COLO829 (cell line): ENCODE results near the gene VPS37B.
"Not testable (repeated sequence)": the region's sequence is repeated elsewhere in the genome, so short reads cannot be mapped to it uniquely, and the experiment has no call there.

Experiments
- DNase-seq: peaks from one replicate; pipeline ENCODE4 v3.0.0; 2012; ENCODE audit warnings: low spot score

Gene VPS37B, protein sequence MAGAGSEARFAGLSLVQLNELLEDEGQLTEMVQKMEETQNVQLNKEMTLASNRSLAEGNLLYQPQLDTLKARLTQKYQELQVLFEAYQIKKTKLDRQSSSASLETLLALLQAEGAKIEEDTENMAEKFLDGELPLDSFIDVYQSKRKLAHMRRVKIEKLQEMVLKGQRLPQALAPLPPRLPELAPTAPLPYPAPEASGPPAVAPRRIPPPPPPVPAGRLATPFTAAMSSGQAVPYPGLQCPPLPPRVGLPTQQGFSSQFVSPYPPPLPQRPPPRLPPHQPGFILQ

DNA sequence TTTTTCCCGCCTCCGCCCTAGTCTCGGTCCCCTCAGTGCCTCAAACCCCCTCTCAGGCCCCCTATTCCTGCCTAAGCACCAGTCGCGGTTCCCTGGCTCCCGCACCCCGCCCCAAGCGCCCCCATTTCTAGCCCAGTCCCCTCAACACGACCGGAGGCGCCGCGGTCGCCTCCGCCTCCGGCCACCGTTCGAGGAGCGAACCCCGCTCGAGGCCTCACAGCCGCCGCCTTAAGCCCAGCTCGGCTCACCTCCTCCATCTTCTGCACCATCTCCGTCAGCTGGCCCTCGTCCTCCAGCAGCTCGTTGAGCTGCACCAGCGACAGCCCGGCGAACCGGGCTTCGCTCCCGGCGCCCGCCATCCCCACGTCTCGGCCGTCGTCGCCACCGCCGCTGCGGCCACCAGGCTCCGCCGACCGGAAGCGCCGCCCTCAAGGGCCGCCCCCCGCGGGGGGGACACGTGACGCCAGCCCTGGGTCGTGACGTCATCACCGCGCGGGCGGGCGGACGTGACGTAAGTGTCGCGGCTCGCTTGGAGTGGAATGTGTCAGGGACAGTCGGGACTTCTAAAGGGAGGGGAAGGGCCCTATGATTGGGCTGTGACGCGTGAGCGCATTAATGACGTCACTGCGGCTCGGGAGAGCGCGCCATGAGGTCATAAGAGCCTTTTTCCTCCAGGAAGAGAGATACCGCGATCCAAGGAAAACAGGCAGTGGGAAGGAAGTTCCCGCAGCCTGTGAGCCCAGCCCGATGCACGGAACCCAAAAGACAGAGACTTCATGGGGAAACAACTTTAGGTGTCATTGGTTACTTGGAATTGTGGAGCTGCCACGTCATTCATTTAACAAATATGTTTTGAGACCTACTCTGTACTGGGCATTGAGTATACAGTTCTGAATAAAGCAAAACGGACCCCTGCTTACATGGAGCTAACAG, at the start of gene VPS37B:
Gene VPS37B, minus strand, starts transcription at position 421 of the 933 bp plus-strand sequence. Its CDS starts 62 bp downstream, at position 359.
- no peak for DNase-seq

DNA sequence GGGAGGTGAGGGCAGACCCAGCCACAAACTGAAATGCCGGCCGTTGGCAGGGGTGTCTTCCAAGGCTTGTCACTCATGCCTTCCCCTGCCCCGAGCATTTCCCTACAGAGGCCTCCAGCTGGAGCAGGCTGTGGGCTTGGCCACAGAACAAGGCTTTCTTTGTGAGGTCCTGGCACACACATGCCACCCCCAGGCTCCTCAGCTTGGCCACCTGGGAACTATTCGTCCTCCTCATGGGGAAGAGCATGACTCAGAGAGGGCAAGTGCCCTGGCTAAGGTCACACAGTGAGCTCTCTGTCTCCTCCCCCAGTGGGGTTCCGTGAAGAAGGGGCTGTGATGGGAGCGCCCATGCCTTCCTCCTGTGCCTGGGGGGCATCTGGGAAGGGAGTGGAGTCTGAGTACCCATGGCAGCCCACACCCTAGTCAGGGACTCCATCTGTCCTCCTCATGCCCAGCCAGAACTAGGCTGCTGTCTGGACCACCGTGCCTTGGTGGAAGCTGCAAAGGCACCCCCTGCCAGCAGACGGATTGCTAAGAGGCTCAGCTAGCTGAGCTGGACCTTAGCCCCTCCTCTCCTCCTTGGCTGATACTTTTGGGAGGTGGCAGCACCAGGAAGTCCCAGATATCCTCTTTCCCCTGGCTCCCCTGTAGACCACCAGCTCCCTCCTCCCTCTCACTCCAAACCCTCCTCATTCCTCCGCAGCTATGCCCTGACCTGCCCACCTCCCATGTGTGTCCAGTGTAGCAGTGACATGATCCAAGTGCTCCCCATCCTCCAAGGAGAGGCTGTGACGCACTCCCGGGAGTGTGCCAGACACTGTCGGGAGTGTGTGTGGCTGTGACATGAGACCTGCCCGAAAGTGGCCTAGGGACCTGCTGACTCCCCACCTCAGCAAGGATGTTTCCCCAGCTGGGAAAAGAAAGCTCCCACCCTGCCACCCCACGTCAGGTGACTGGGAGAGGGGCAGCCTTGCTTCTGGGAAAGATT, 49.0 kb upstream of the VPS37B start:
- peak; percentile 91 for DNase-seq

- DNase-seq, result no peak
Observed at GRCh38 chr12:122943196-122943595, 47.3 kb upstream of the VPS37B start.

DNA sequence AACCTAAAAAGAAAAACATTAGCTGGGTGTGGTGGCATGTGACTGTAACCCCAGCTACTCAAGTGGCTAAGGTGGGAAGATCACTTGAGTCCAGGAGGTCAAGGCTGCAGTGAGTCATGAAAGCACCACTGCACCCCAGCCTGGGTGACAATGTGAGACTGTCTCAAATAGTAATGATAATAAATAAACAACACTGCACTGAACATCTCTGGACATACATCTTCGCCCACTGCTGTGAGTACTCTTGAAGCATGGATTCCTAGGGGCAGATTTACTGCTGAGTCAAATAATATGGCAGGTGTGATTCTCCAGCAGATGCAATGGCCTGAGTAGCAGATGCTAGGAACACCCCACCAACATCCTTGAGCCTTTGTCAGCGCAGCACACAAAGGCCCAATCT, 46.7 kb upstream of the VPS37B start:
- DNase-seq, result no peak

DNA sequence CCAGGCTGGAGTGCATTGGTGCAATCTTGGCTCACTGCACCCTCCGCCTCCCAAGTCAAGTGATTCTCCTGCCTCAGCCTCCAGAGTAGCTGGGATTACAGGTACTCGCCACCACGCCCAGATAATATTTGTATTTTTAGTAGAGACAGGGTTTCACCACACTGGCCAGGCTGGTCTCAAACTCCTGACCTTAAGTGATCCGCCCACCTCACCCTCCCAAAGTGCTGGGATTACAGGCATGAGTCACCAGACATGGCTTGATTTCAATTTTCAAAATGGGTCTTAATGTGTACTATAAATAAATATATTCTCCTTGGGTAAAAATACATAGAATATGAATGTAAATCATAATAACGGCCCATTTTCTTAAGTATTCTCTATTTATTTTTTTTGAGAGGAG, 45.4 kb upstream of the VPS37B start:
- not testable (repeated sequence) for DNase-seq

GRCh38 chr12:122939125-122939524, 43.2 kb upstream of the VPS37B start:
- DNase-seq, result no peak

GRCh38 chr12:122937622-122938091, 41.7 kb upstream of the VPS37B start:
- no peak for DNase-seq

DNA sequence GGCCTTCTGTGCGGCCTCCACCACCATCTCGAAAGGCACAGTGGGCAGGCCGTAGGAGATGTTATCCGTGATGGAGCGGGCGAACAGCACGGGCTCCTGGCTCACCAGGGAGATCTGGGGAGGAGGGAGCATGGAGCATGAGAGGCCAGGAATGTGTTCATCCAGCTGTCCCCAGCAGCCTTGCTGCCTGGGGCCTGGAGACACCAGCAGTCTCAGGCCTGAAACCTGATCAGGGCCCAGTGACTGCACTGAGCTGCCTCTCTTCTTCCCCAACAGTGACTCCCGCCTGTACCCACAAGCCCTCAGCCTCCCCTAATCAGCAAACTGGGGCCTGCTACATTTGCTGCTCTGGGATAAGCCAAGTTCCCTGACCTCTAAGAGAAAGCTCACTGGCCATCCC, 39.4 kb upstream of the VPS37B start:
- DNase-seq, result no peak

GRCh38 chr12:122934722-122935121, 38.8 kb upstream of the VPS37B start:
- DNase-seq, result no peak

DNA sequence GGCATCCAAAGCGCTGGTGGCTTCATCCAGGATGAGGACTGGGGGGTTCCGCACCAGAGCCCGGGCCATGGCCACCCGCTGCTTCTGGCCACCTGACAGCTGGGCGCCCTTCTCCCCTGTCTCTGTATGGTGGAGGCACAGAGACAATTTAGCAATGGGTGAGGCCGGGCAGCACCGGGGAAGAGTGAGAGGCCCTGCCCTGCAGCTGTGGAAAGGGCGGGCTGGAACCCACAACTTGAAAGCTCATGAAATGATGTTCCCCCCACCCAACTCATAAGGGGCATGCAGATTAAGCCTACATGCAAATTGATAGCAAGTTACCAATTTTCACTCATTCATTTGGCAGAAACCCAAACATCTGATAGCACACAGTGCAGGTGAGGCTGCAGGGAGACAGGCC, 36.3 kb upstream of the VPS37B start:
- DNase-seq, result no peak

- no peak for DNase-seq
Observed at GRCh38 chr12:122929812-122930211, 33.9 kb upstream of the VPS37B start.

GRCh38 chr12:122929148-122929538, 33.2 kb upstream of the VPS37B start:
- no peak for DNase-seq

DNA sequence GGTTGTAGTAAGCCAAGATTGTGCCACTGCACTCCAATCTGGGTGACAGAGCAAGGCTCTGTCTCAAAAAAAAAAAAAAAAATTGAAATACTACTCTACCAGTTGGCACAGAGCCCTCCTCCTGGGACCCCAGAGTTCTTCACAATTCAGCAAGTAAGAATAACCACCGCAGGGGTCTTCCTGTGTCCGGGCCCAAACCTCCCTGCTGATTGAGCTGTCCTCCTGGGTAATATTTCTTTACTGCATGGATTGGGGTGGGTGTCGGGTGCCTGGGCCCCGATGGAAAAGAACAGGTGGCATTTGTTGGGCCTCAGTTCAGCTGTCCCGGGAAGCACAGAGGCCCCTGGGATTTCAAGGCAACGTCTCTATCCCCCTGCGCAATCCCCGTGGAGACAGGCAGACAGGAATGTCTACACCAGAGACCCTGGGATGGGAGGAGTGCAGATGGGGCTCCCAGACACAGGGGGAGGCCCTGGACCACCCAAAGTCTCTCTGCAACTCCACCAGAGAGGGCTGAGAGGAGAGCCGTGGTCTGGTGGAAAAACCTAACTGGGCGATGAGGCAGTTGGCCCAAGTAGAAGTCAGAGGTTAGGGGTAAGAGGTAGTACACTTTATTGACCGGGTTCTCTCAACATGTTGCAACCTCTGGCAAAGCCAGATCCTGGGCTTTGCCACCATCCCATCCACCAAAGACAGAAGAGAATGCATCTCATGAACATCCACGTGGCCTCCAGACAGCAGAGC, 32.7 kb upstream of the VPS37B start:
- no peak for DNase-seq

DNA sequence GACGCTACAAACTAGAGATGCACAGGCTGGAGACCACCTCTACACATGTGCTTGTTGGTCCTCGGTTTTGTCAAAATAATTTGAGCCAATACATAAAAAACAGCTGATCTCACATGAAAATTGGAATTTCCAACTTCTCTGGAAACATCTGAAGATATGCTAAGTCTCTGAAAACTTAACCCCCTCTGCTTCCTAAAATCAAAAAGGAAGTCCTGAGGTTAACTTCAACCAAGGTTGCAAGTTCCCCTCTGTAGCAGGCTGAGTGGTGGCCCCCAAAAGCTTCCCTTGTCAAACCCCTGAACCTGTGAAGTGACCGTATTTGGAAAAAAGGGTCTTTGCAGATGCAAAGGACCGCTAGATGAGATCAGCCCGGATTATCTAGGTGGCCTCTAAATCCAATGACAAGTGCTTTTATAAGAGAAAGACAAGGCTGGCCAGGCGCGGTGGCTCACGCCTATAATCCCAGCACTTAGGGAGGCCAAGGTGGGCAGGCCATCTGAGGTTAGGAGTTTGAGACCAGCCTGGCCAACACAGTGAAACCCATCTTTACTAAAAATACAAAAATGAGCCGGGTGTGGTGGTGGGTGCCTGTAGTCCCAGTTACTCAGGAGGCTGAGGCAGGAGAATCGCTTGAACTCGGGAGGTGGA, 32.0 kb upstream of the VPS37B start:
- DNase-seq, result no peak

DNA sequence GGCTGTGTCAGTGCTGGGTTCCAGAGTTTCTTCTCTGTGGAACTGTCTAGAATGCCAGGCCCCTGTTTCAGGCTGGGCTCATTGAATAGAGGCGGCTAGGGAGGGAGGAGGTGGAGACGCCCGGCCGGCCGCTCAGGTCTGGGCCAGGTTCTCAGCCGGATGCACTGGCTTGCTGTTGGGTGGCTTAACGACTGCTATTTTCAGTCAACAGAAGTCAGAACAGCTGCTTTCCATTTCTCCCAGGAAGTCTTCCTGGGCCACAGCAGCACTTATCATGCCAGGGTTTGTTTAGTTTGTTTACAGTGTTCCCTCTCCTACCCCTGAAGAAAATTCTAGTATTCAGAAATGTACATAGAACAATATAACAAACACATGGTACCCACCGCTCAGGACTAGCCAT, 26.0 kb upstream of the VPS37B start:
- DNase-seq, result no peak

DNA sequence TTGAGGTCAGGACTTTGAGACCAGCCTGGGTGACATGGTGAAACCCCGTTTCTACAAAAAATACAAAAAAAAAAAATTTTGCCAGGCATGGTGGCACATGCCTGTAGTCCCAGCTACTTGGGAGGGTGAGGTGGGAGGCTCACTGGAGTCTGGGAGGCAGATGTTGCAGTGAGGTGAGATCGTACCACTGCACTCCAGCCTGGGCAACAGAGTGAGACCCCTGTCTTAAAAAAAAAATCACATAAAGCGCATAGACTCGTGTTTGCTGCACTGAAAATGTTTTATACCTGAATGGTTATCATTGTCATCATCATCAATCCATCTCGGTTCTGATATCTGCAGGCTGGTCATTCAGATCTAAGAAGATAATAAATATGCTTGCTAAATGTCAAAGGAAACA, 24.8 kb upstream of the VPS37B start:
- no peak for DNase-seq

GRCh38 chr12:122918827-122919226, 22.9 kb upstream of the VPS37B start:
- DNase-seq, result no peak

DNA sequence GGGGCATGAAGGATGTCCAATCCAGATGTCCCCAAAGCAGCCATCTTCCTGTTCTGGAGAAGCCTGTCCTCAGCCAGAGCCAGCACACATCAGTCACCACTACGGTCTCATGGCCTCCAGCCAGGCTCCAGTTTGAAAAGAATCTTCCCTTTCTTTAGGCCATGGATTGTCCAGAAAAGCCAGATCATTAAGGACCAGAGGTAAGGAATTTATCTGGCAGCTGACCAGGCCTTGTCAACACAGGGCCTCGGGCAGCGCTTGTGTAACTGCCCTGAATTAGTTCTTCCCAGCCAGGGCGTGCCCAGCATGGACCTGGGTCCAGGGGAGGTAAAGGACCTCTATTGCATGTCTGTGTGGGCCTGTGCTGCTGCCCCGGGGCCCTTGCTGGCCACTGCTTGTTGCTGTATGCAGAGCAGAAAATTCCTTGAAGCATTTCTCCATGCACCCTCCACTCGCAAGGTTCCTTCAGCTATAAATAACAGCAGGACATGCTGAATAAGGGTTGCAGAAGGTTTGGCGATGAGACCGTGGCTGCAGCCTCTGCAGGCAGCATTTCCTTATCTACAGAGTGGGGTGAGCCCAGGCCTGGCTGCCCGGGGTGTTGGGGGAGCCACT, 21.7 kb upstream of the VPS37B start:
- peak; percentile 91 for DNase-seq

- peak; percentile 57 for DNase-seq
Observed at GRCh38 chr12:122909442-122910288, 13.7 kb upstream of the VPS37B start.
